HG03460 (cell line): ENCODE measurements around the gene WFDC1.

Experiments used
- ATAC-seq: cut with Tn5 transposase; IDR thresholded peaks from one replicate; pipeline ENCODE4 v1.9.1; 2021; ENCODE audit not compliant: unreplicated experiment

Gene WFDC1

DNA sequence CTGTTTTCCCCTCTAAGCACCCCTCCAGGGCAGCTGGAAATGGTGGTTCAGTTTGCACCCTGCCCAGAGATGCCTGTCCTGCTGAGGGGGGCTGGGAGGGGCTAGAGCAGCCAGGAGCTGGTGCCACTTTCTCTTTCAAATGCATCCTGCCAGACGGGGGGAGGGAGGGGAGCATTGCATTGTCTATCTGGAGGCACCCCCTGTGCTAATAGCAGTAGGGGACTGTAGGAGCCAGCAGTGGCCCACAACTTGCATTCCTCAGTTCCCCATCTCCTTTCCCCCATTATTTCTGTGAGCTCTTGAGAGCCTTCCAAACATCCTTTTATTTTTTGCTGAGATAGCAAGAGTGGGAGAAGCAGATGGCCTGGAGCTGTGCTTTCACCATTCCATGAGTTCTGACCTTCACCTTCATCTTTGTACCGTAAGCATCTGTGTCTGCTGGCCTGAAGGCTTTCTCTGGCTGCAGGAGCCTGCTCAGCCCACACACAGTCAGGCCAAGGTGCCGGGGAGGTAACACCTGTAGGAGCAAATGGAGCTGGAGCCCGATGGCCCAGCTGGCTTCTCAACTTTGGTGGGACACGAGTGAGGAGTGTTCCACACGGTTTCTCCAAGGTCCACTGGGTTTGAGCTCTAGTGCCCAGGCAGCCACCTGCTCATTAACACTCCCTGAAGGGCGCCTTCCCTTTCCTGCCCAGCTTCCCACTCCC lies 5.2 kb downstream of the WFDC1 start:
- ATAC-seq, result no peak

GRCh38 chr16:84302111-84302954 lies 7.7 kb downstream of the WFDC1 start:
- ATAC-seq, result no peak

DNA sequence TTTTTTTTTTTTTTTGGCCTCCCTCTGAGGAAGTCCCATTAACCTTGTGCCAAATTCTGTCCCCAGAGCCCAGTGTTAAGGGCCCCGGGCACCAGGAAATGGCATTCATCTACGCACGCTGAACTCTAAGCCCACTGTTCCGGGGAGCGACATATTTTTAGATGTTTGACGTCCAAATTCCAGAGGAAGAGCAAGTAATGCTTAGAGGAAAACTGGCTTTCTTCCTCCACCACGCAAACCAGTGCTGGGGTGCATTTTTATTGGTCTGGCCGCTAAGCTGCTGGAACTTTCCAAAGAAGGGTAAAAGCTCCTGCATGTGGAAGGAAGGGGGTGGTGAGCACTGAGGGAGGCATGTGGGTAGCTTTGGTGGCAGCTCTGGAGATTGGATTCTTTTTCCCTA lies 8.3 kb downstream of the WFDC1 start:
- no peak for ATAC-seq

GRCh38 chr16:84303516-84303915 lies 8.8 kb downstream of the WFDC1 start:
- ATAC-seq, result no peak

- ATAC-seq, result no peak
These were observed 11.9 kb downstream of the WFDC1 start for GRCh38 chr16:84306564-84306963.

GRCh38 chr16:84307209-84307954 lies 12.7 kb downstream of the WFDC1 start:
- no peak for ATAC-seq

DNA sequence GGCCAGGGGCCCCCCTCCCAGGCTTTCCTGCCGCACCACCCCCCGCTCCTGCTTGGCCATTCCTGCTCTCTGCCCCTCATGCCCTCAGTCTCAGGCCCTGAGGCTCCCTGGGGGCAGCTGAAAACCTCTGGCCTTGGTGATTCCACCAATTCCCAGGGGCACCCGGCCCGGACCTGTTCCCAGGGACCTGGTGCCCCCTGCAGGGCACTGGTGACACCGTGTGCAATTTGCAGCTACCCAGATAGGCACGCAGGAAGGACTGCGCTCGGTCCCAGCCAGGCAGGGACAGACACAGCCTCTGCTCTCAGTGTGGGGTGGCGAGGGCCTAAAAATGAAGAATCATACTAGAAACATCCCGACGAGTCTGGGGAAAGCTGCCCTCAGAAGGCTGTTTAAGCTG lies 13.4 kb downstream of the WFDC1 start:
- no peak for ATAC-seq

DNA sequence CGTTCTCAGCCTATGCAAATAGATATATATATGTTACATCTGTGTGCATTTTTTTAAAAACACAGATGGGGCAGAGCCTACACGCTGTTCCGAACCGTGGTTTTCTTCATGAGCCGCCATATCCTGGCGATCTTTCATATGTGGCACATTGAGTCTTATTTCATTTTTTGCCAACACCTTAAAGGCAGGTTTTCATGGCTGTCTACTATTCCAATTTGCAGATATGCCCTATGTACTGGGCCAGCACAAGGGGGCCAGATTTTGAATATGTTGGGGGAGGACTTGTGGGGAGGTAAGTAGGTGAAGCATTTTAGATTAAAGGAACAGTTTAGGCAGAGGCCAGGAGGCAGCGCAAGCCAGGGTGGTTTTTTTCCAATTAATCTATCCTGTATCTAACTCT lies 16.0 kb downstream of the WFDC1 start:
- no peak for ATAC-seq

- no peak for ATAC-seq
These were observed 18.2 kb downstream of the WFDC1 start for GRCh38 chr16:84312783-84313382.

GRCh38 chr16:84313921-84314320 lies 19.2 kb downstream of the WFDC1 start:
- ATAC-seq, result no peak

- ATAC-seq, result no peak
These were observed 19.7 kb downstream of the WFDC1 start for GRCh38 chr16:84314373-84314772.

- ATAC-seq, result no peak
These were observed 20.1 kb downstream of the WFDC1 start for GRCh38 chr16:84314814-84315213.

- no peak for ATAC-seq
These were observed 20.7 kb downstream of the WFDC1 start for GRCh38 chr16:84315422-84315821.

DNA sequence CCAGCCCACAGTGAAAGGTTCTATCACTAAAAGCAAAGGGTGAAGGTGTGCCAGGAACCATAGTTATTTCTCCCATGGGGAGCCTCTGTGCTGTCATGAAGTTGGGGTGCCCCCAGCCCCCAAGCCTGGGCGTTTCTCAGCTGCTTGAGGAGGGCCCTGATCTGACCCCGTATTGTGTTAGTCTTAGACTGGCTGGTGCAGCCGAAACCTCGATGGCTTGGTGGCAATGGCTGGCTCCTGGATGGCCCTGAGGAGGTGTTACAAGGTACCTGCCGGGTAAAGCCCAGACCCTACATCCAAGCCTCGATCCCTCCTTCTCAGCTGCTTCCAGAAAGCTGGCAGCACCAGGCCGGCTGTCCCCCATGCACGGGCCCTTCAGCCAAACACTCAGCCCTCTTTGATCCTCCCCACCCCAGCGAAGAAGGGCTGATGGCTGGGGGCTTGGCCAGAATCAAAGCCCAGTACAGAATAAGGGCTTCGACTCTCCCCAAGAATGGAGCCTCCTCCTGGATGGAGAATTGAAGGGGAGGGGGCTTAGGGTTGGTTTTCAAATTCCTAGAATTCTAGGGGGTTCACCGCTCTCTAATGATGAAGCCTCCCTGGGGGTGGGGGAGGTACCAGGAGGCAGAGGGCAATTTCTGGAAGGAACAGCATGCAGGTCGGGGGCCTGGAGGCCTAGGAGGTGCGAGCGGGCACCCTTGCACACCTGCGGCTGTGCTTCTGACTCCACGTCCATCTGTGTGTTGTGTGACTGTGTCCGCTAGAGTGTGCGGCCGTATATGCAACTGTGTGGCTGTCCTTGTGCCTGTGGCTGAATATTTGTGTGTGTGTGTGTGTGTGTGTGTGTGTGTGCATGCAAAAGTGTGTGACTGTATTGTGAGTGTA lies 23.7 kb downstream of the WFDC1 start:
- ATAC-seq, result no peak

DNA sequence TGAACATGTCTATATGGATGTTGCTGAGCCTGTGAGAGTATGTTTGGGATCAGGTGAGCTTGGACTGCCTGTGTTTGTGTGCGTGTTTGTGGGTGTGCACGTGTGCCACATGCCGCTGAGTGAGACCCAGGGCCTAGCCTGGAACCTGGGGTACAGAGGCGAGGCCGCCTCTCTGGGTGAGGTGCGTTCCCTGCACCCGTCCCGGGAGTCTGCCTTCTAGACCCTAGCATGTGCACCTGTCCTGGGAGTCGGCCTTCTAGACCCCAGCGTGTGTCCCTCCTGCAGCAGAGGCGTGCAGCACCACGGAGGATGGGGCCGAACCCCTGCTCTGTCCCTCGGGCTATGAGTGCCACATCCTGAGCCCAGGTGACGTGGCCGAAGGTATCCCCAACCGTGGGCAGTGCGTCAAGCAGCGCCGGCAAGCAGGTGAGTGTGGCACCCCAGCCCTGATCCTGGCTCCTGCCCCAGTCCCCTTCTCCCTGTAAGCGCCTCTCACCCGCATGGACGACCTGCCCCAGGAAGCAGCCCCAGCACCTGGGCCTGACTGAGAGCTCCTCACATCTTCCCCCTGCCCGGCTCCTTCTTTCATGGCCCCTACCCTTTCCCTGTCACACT lies 24.6 kb downstream of the WFDC1 start:
- ATAC-seq, result no peak

DNA sequence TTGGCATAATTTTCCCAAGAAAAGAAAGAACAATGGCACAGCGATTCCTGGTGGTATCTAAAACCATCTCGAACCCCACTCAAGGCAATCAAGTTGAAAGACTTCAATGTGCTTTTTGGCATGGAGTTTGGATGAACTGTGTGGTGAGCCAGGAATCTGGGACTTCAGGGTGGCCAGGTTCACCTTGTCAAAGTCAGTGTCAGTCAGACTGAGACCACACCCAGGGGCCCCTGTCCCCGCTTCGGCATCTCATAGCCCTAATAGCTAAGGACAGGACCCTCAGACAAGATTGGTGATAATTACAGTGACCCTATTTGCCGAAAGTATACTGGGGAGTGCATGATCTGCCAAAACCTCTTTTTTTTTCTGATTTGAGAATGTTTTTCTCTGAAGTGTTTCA lies 25.8 kb downstream of the WFDC1 start:
- ATAC-seq, result no peak

GRCh38 chr16:84321932-84322331 lies 27.3 kb downstream of the WFDC1 start:
- ATAC-seq, result no peak

- no peak for ATAC-seq
These were observed 28.1 kb downstream of the WFDC1 start for GRCh38 chr16:84322749-84323148.

GRCh38 chr16:84323606-84324005 lies 28.9 kb downstream of the WFDC1 start:
- no peak for ATAC-seq
